Esophagus muscularis mucosa (tissue), 3 donors: ENCODE results near the gene PIP.

ENCODE experiments used
- EP300 ChIP-seq: sonication (generic); formaldehyde crosslinking; IDR thresholded peaks from one replicate; pipeline ENCODE4 v1.6.1; 2017; ENCODE audit warnings: antibody characterized with exemption
- TF ChIP-seq, protein P1 (sequence below), 3 experiments: fragments of 200-600 bp in 2 of 3; fragments of 450-650 bp in 1 of 3; sonication (generic) in 2 of 3; IDR thresholded peaks; one replicate each; pipeline ENCODE4 v1.5.1; 2017 to 2019; ENCODE audit warnings: antibody characterized with exemption in 3 of 3, mild to moderate bottlenecking in 2 of 3, moderate library complexity in 1 of 3

DNA sequence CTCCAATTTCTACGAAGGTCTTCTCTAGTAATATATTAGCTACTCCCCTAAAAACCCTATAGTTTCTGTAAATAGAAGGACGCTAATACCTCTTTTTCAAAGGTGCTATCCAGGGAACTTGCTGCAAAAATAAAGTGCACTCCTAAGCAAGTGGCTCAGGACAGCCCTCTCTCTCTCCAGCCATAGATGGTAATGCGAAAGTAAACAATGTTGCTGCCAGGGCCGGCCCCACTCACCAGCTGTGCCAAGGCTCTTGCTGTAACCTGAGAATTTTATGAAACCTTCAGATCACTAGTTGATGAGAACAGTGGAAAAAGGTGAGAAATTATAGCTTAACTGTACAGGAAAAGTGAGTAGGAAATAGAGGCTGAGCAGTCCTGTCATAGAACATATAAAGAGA, 40.5 kb downstream of the PIP start:
- TF ChIP-seq, protein P1, sequence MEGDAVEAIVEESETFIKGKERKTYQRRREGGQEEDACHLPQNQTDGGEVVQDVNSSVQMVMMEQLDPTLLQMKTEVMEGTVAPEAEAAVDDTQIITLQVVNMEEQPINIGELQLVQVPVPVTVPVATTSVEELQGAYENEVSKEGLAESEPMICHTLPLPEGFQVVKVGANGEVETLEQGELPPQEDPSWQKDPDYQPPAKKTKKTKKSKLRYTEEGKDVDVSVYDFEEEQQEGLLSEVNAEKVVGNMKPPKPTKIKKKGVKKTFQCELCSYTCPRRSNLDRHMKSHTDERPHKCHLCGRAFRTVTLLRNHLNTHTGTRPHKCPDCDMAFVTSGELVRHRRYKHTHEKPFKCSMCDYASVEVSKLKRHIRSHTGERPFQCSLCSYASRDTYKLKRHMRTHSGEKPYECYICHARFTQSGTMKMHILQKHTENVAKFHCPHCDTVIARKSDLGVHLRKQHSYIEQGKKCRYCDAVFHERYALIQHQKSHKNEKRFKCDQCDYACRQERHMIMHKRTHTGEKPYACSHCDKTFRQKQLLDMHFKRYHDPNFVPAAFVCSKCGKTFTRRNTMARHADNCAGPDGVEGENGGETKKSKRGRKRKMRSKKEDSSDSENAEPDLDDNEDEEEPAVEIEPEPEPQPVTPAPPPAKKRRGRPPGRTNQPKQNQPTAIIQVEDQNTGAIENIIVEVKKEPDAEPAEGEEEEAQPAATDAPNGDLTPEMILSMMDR (IDR thresholded peaks at IDR 0.05), result no peak
- TF ChIP-seq EP300, result no peak
